GM12801 (cell line): ENCODE results near the gene RBBP8NL.

Experiments used
- CTCF ChIP-seq: IDR thresholded peaks from one replicate; pipeline ENCODE4 v1.5.1; 2011; ENCODE audit warnings: control low read depth; ENCODE audit not compliant: insufficient read length; ENCODE audit errors: extremely low read depth

RBBP8NL gene

GRCh38 chr20:62452475-62453095, 25.2 kb upstream of the RBBP8NL start:
- TF ChIP-seq CTCF: no peak

- no peak for TF ChIP-seq CTCF
Measured at GRCh38 chr20:62451970-62452369, 24.6 kb upstream of the RBBP8NL start.

GRCh38 chr20:62451156-62451767, 23.9 kb upstream of the RBBP8NL start:
- no peak for TF ChIP-seq CTCF

GRCh38 chr20:62449951-62450691, 22.8 kb upstream of the RBBP8NL start:
- no peak for TF ChIP-seq CTCF

GRCh38 chr20:62448788-62449187, 21.4 kb upstream of the RBBP8NL start:
- no peak for TF ChIP-seq CTCF

GRCh38 chr20:62448038-62448437, 20.7 kb upstream of the RBBP8NL start:
- TF ChIP-seq CTCF: no peak
